Liver (tissue), 9 donors: ENCODE measurements around the gene OR10G7. TPM values are rescaled to one million over a fixed set of nuclear protein-coding genes. Genes with fewer than 3 reads are reported as not detected.

Source experiments
- DNase-seq: peaks from one replicate; pipeline ENCODE4 v3.0.0-alpha.2; 2017; ENCODE audit warnings: low spot score
- H3K27ac ChIP-seq, 2 donors: one replicate each; pipeline ENCODE4 v1.7.0; 2013; ENCODE audit warnings: inconsistent platforms in 2 of 2, low read length in 2 of 2, control low read depth in 1 of 2, low read depth in 1 of 2, mild to moderate bottlenecking in 1 of 2
- H3K27me3 ChIP-seq, 4 donors: one replicate each; pipeline versions ENCODE4 v1.6.1 to v1.7.0; 2013; ENCODE audit warnings: low read length in 3 of 4, inconsistent platforms in 1 of 4, mild to moderate bottlenecking in 1 of 4, moderate library complexity in 1 of 4; ENCODE audit not compliant: control insufficient read depth in 4 of 4, insufficient read depth in 4 of 4
- H3K36me3 ChIP-seq, 4 donors: one replicate each; pipeline versions ENCODE4 v1.6.1 to v1.7.0; 2013; ENCODE audit warnings: low read length in 3 of 4, mild to moderate bottlenecking in 3 of 4, low read depth in 1 of 4, moderate library complexity in 1 of 4; ENCODE audit not compliant: control insufficient read depth in 4 of 4, insufficient read depth in 3 of 4
- H3K4me1 ChIP-seq, 4 donors: one replicate each; pipeline versions ENCODE4 v1.6.1 to v1.7.0; 2013; ENCODE audit warnings: low read length in 3 of 4, mild to moderate bottlenecking in 3 of 4, moderate library complexity in 1 of 4; ENCODE audit not compliant: control insufficient read depth in 4 of 4, insufficient read depth in 4 of 4
- H3K4me3 ChIP-seq, 3 donors: one replicate each; pipeline versions ENCODE4 v1.6.1 to v1.7.0; 2013; ENCODE audit warnings: low read length in 3 of 3, control low read depth in 1 of 3, low read depth in 1 of 3, mild to moderate bottlenecking in 1 of 3
- H3K9ac ChIP-seq, 2 donors: one replicate each; pipeline ENCODE4 v1.7.0; 2013; ENCODE audit warnings: low read length in 2 of 2, mild to moderate bottlenecking in 2 of 2, moderate library complexity in 2 of 2, control low read depth in 1 of 2, low read depth in 1 of 2
- H3K9me3 ChIP-seq, 4 donors: one replicate each; pipeline versions ENCODE4 v1.6.1 to v1.7.0; 2013; ENCODE audit warnings: low read length in 3 of 4; ENCODE audit not compliant: control insufficient read depth in 4 of 4
- EGR1 ChIP-seq, 2 donors: IDR thresholded peaks; 2 replicates each; pipeline ENCODE4 v1.6.1; 2016 to 2018; ENCODE audit warnings: antibody characterized with exemption in 2 of 2, low read depth in 2 of 2
- FOXA1 ChIP-seq: IDR thresholded peaks from 2 replicates; pipeline ENCODE4 v1.6.1; 2016; ENCODE audit warnings: antibody characterized with exemption
- FOXA2 ChIP-seq: IDR thresholded peaks from 2 replicates; pipeline ENCODE4 v1.6.1; 2016; ENCODE audit warnings: antibody characterized with exemption
- GABPA ChIP-seq, 2 donors: IDR thresholded peaks in 1 of 2; conservative IDR thresholded peaks in 1 of 2; 2 replicates each; pipeline ENCODE4 v1.6.1; 2016; ENCODE audit warnings: antibody characterized with exemption in 2 of 2, mild to moderate bottlenecking in 1 of 2, moderate library complexity in 1 of 2
- HNF4A ChIP-seq, 2 donors: conservative IDR thresholded peaks; 2 replicates each; pipeline ENCODE4 v1.6.1; 2016; ENCODE audit warnings: antibody characterized with exemption in 2 of 2, mild to moderate bottlenecking in 2 of 2
- HNF4G ChIP-seq: IDR thresholded peaks from 2 replicates; pipeline ENCODE4 v1.6.1; 2016; ENCODE audit warnings: antibody characterized with exemption
- JUND ChIP-seq, 2 donors: IDR thresholded peaks; 2 replicates each; pipeline ENCODE4 v1.6.1; 2016; ENCODE audit warnings: antibody characterized with exemption in 2 of 2
- NR2F2 ChIP-seq: IDR thresholded peaks from 2 replicates; pipeline ENCODE4 v1.6.1; 2016; ENCODE audit warnings: antibody characterized with exemption
- RAD21 ChIP-seq, 2 donors: IDR thresholded peaks; 2 replicates each; pipeline ENCODE4 v1.6.1; 2016; ENCODE audit warnings: antibody characterized with exemption in 2 of 2, mild to moderate bottlenecking in 2 of 2
- RXRA ChIP-seq, 2 donors: IDR thresholded peaks; 2 replicates each; pipeline ENCODE4 v1.6.1; 2017 to 2018; ENCODE audit warnings: antibody characterized with exemption in 2 of 2, mild to moderate bottlenecking in 1 of 2
- SP1 ChIP-seq: IDR thresholded peaks from 2 replicates; pipeline ENCODE4 v1.6.1; 2018; ENCODE audit warnings: antibody characterized with exemption, mild to moderate bottlenecking
- TAF1 ChIP-seq: conservative IDR thresholded peaks from 2 replicates; pipeline ENCODE4 v1.6.1; 2016; ENCODE audit warnings: antibody characterized with exemption, mild to moderate bottlenecking
- YY1 ChIP-seq: IDR thresholded peaks from 2 replicates; pipeline ENCODE4 v1.6.1; 2016; ENCODE audit warnings: antibody characterized with exemption, mild to moderate bottlenecking
- WGBS: extraction: QIAGEN DNeasy Blood & Tissue Kit; methylation state at CpG from one replicate; pipeline ENCODE4 v1.1.7; 2013; 5-methylcytosine and 5-hydroxymethylcytosine counted together
- polyA plus RNA-seq, 2 donors: library from polyadenylated mRNA; stranded (reverse) in 1 of 2; unstranded in 1 of 2; fragments of 200-250 nt in 1 of 2; fragments of >200 nt in 1 of 2; fragmentation: Nextera tagmentation in 1 of 2; extraction: Ambion mirVana in 1 of 2; gene quantifications; one replicate each; pipeline versions ENCODE4 v1.2.1 to v1.2.3, GENCODE V29; 2013 to 2015
- total RNA-seq, 2 donors: library from RNA; depleted of rRNA; stranded (reverse); fragments of >200 nt; gene quantifications; one replicate each; pipeline ENCODE4 v1.2.3, GENCODE V29; 2014
- TF ChIP-seq, protein P1 (sequence below): IDR thresholded peaks from 2 replicates; pipeline ENCODE4 v1.6.1; 2016; ENCODE audit warnings: antibody characterized with exemption
- TF ChIP-seq, protein P2 (sequence below): fragments of 150-350 bp; IDR thresholded peaks from 2 replicates; pipeline ENCODE4 v1.5.1; 2017; ENCODE audit warnings: improper control_type of control experiment, low read depth, low read length; ENCODE audit not compliant: missing input control
- TF ChIP-seq, protein P3 (sequence below): IDR thresholded peaks from 2 replicates; pipeline ENCODE4 v1.6.1; 2016; ENCODE audit warnings: antibody characterized with exemption
- TF ChIP-seq, protein P4 (sequence below): IDR thresholded peaks from 2 replicates; pipeline ENCODE4 v1.6.1; 2016; ENCODE audit warnings: antibody characterized with exemption
- TF ChIP-seq, protein P5 (sequence below): IDR thresholded peaks from 2 replicates; pipeline ENCODE4 v1.6.1; 2016; ENCODE audit warnings: antibody characterized with exemption, mild to moderate bottlenecking
- donor health status: healthy.
- donor health status: healthy.
- donor health status: healthy.
- donor health status: healthy.
- donor health status: healthy.

The OR10G7 gene
- total and polyA plus RNA-seq, 4 donors: not detected

DNA sequence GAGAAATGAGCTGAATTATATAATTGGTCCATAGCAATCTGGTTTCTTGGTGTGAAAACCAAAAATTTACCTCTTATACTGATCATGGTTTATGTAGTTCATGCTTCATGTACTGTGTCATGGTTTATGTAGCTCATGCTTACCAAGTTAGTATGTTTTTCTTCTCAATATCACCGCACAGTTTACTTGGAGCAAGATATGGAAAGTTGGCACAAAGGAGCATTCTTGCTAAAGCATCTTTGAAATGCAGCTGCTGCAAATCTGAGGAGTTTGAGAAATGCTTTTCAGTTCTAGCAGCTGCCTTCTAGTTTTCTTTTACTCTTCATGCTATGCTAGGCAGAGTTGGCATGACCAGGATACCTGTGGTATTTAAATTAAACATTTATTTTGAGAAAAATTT is 4.5 kb downstream of the OR10G7 start:
- TF ChIP-seq JUND (IDR thresholded peaks at IDR 0.05) (no peak), SP1 (no peak), TAF1 (no peak), YY1 (no peak), NR2F2 (no peak), RXRA (IDR thresholded peaks at IDR 0.05) (no peak), FOXA2 (no peak)
- TF ChIP-seq, protein P1, sequence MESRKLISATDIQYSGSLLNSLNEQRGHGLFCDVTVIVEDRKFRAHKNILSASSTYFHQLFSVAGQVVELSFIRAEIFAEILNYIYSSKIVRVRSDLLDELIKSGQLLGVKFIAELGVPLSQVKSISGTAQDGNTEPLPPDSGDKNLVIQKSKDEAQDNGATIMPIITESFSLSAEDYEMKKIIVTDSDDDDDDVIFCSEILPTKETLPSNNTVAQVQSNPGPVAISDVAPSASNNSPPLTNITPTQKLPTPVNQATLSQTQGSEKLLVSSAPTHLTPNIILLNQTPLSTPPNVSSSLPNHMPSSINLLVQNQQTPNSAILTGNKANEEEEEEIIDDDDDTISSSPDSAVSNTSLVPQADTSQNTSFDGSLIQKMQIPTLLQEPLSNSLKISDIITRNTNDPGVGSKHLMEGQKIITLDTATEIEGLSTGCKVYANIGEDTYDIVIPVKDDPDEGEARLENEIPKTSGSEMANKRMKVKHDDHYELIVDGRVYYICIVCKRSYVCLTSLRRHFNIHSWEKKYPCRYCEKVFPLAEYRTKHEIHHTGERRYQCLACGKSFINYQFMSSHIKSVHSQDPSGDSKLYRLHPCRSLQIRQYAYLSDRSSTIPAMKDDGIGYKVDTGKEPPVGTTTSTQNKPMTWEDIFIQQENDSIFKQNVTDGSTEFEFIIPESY: no peak
- TF ChIP-seq, protein P2, sequence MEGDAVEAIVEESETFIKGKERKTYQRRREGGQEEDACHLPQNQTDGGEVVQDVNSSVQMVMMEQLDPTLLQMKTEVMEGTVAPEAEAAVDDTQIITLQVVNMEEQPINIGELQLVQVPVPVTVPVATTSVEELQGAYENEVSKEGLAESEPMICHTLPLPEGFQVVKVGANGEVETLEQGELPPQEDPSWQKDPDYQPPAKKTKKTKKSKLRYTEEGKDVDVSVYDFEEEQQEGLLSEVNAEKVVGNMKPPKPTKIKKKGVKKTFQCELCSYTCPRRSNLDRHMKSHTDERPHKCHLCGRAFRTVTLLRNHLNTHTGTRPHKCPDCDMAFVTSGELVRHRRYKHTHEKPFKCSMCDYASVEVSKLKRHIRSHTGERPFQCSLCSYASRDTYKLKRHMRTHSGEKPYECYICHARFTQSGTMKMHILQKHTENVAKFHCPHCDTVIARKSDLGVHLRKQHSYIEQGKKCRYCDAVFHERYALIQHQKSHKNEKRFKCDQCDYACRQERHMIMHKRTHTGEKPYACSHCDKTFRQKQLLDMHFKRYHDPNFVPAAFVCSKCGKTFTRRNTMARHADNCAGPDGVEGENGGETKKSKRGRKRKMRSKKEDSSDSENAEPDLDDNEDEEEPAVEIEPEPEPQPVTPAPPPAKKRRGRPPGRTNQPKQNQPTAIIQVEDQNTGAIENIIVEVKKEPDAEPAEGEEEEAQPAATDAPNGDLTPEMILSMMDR: no peak
- no peak overlapping the region for H3K27ac ChIP-seq
- H3K4me3 ChIP-seq: no peak overlapping the region
- WGBS: 88% methylated on average over 1 of the region's 1 CpG
- peaks cover 0 to 2% (median 0%) of the 10 kb centered on the region in 4 donors for H3K27me3 ChIP-seq
- DNase-seq: no peak
- H3K36me3 ChIP-seq: no peaks in the 10 kb centered on the region
- H3K9ac ChIP-seq: no peak overlapping the region
- H3K4me1 ChIP-seq: no peaks in the 10 kb centered on the region
- no peaks in the 10 kb centered on the region for H3K9me3 ChIP-seq

DNA sequence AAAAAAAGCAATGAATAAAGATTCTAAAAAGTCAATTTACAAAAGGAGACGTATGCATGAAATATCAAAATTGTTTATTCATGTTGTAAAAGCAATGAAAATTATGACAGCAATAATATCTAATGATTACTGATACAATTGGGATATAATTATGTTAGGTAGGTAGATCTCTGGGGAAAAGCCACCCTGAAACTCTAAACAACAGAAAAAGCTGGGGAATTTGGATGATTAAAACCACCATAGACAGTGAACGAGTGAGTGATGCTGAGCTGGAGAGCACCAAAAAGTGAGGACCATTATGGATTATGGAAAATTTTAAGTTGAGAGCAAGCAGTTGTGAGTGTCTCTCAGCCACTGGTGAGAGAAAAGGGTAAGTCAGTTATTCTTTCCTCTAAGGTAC is 14.6 kb downstream of the OR10G7 start, which contains the start of gene OR10G8:
OR10G8 (plus strand) TSS at position 301 of the 400 bp plus-strand sequence. CDS start 2,825 bp downstream, outside the sequence.
- Histone ChIP-seq H3K4me1 (no peaks in the 10 kb centered on the region), H3K4me3 (no peak within 1 kb of the TSS), H3K9ac (no peak within 1 kb of the TSS), H3K36me3 (no peaks in the 10 kb centered on the region), H3K27me3 (no peaks in the 10 kb centered on the region), H3K9me3 (no peaks in the 10 kb centered on the region), H3K27ac (no peak within 1 kb of the TSS)
- no peak for DNase-seq
- TF ChIP-seq JUND (IDR thresholded peaks at IDR 0.05): no peak
- TF ChIP-seq, protein P3, sequence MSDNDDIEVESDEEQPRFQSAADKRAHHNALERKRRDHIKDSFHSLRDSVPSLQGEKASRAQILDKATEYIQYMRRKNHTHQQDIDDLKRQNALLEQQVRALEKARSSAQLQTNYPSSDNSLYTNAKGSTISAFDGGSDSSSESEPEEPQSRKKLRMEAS: no peak
- TF ChIP-seq, protein P1: no peak
- no peak for TF ChIP-seq SP1
- no peak for TF ChIP-seq NR2F2
- TF ChIP-seq, protein P4, sequence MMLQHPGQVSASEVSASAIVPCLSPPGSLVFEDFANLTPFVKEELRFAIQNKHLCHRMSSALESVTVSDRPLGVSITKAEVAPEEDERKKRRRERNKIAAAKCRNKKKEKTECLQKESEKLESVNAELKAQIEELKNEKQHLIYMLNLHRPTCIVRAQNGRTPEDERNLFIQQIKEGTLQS: no peak
- TF ChIP-seq GABPA (IDR thresholded peaks at IDR 0.05 in 1 of 2, conservative IDR thresholded peaks at IDR 0.05 in 1 of 2): no peak
- TF ChIP-seq EGR1 (IDR thresholded peaks at IDR 0.05; ENCODE audit: low read depth in 2 of 2): no peak
- no peak for TF ChIP-seq RAD21 (IDR thresholded peaks at IDR 0.05)
- no peak for TF ChIP-seq YY1
- TF ChIP-seq HNF4A (conservative IDR thresholded peaks at IDR 0.05): no peak
- TF ChIP-seq, protein P5, sequence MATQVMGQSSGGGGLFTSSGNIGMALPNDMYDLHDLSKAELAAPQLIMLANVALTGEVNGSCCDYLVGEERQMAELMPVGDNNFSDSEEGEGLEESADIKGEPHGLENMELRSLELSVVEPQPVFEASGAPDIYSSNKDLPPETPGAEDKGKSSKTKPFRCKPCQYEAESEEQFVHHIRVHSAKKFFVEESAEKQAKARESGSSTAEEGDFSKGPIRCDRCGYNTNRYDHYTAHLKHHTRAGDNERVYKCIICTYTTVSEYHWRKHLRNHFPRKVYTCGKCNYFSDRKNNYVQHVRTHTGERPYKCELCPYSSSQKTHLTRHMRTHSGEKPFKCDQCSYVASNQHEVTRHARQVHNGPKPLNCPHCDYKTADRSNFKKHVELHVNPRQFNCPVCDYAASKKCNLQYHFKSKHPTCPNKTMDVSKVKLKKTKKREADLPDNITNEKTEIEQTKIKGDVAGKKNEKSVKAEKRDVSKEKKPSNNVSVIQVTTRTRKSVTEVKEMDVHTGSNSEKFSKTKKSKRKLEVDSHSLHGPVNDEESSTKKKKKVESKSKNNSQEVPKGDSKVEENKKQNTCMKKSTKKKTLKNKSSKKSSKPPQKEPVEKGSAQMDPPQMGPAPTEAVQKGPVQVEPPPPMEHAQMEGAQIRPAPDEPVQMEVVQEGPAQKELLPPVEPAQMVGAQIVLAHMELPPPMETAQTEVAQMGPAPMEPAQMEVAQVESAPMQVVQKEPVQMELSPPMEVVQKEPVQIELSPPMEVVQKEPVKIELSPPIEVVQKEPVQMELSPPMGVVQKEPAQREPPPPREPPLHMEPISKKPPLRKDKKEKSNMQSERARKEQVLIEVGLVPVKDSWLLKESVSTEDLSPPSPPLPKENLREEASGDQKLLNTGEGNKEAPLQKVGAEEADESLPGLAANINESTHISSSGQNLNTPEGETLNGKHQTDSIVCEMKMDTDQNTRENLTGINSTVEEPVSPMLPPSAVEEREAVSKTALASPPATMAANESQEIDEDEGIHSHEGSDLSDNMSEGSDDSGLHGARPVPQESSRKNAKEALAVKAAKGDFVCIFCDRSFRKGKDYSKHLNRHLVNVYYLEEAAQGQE: no peak
- no peak for TF ChIP-seq FOXA1
- TF ChIP-seq HNF4G: no peak
- TF ChIP-seq RXRA (IDR thresholded peaks at IDR 0.05): no peak
- no peak for TF ChIP-seq FOXA2
- no peak for TF ChIP-seq TAF1
- TF ChIP-seq, protein P2: no peak
- WGBS: 61% methylated on average over 2 of the region's 2 CpGs
